NT2/D1 (cell line): ENCODE measurements around the gene LDHAL6B.

ENCODE experiments used
- SUZ12 ChIP-seq: IDR thresholded peaks from 2 replicates; pipeline ENCODE4 v1.6.1; 2011; ENCODE audit not compliant: insufficient read length, insufficient read depth; ENCODE audit errors: extremely low read depth
- ZNF274 ChIP-seq: IDR thresholded peaks from 2 replicates; pipeline ENCODE4 v1.6.1; 2011; ENCODE audit warnings: mild to moderate bottlenecking, low read depth, low read length

- TF ChIP-seq ZNF274: no peak
- no peak for TF ChIP-seq SUZ12
These were observed 612 bp upstream of the LDHAL6B start for GRCh38 chr15:59205839-59206622.
